CD14-positive monocyte (primary cell): ENCODE measurements around the gene ZNF513. TPM values are rescaled to one million over a fixed set of nuclear protein-coding genes. Genes with fewer than 3 reads are reported as not detected.

Experiments
- DNase-seq, 3 donors: peaks; one replicate each; pipeline ENCODE4 v3.0.0-alpha.2; 2011 to 2022
- H2AFZ ChIP-seq: 2 replicates; pipeline ENCODE4 v1.6.0; 2012; ENCODE audit warnings: mild to moderate bottlenecking, low read depth, low read length, inconsistent platforms; ENCODE audit not compliant: insufficient read depth, poor library complexity, severe bottlenecking
- H3K27ac ChIP-seq, 2 donors: 1 replicate in 1 of 2; 2 replicates in 1 of 2; pipeline ENCODE4 v1.5.1; 2012 to 2013; ENCODE audit warnings: low read length in 2 of 2, control low read depth in 1 of 2, inconsistent platforms in 1 of 2, low read depth in 1 of 2, mild to moderate bottlenecking in 1 of 2
- H3K27me3 ChIP-seq, 2 donors: one replicate each; pipeline versions ENCODE4 v1.6.0 to v1.6.1; 2011 to 2013; ENCODE audit warnings: low read length in 2 of 2; ENCODE audit not compliant: control insufficient read depth in 2 of 2, insufficient read depth in 2 of 2
- H3K36me3 ChIP-seq, 2 donors: replicated peaks in 1 of 2; 1 replicate in 1 of 2; 2 replicates in 1 of 2; pipeline versions ENCODE4 v1.5.1 to v1.6.1; 2012 to 2013; ENCODE audit warnings: low read length in 2 of 2, control low read depth in 1 of 2, inconsistent platforms in 1 of 2, mild to moderate bottlenecking in 1 of 2; ENCODE audit not compliant: insufficient read depth in 2 of 2, control insufficient read depth in 1 of 2
- H3K4me1 ChIP-seq, 2 donors: 1 replicate in 1 of 2; 2 replicates in 1 of 2; pipeline versions ENCODE4 v1.5.1 to v1.6.1; 2012 to 2013; ENCODE audit warnings: low read length in 2 of 2, control low read depth in 1 of 2, inconsistent platforms in 1 of 2, mild to moderate bottlenecking in 1 of 2, moderate library complexity in 1 of 2; ENCODE audit not compliant: insufficient read depth in 2 of 2, control insufficient read depth in 1 of 2
- H3K4me2 ChIP-seq: replicated peaks from 2 replicates; pipeline ENCODE3; 2012; ENCODE audit warnings: low read length, moderate library complexity, mild to moderate bottlenecking; ENCODE audit not compliant: poor library complexity, severe bottlenecking; ENCODE audit errors: extremely low read depth
- H3K4me3 ChIP-seq, 3 experiments: fragments of 200-600 bp in 1 of 3; sonication (generic) in 1 of 3; replicated peaks in 1 of 3; 1 replicate in 2 of 3; 2 replicates in 1 of 3; pipeline ENCODE4 v1.5.1; 2011 to 2013; ENCODE audit warnings: low read length in 3 of 3, mild to moderate bottlenecking in 3 of 3, control low read depth in 2 of 3, low read depth in 2 of 3, inconsistent platforms in 1 of 3, moderate library complexity in 1 of 3
- H3K79me2 ChIP-seq: 2 replicates; pipeline ENCODE4 v1.6.0; 2012; ENCODE audit warnings: mild to moderate bottlenecking, control low read depth, inconsistent platforms, low read length, moderate library complexity; ENCODE audit not compliant: insufficient read depth
- H3K9ac ChIP-seq: 2 replicates; pipeline ENCODE4 v1.6.0; 2017; ENCODE audit warnings: low read length, mild to moderate bottlenecking; ENCODE audit not compliant: insufficient read depth, poor library complexity, severe bottlenecking
- H3K9me3 ChIP-seq, 2 donors: replicated peaks in 1 of 2; 1 replicate in 1 of 2; 2 replicates in 1 of 2; pipeline versions ENCODE4 v1.5.1 to v1.6.1; 2012 to 2013; ENCODE audit warnings: low read length in 2 of 2, control low read depth in 1 of 2; ENCODE audit not compliant: control insufficient read depth in 1 of 2, insufficient read depth in 1 of 2
- H4K20me1 ChIP-seq: 2 replicates; pipeline ENCODE4 v1.6.0; 2012; ENCODE audit warnings: mild to moderate bottlenecking, low read length, control low read depth, moderate library complexity; ENCODE audit not compliant: insufficient read depth
- H3K27ac Mint-ChIP-seq, 7 donors: one replicate each; pipeline ENCODE4 v1.8.0; 2020; ENCODE audit warnings: mild to moderate bottlenecking in 7 of 7, mixed read lengths in 7 of 7, moderate library complexity in 6 of 7, inconsistent platforms in 2 of 7
- H3K27me3 Mint-ChIP-seq, 3 donors: one replicate each; pipeline ENCODE4 v1.8.0; 2021 to 2022; ENCODE audit warnings: low read depth in 3 of 3, mild to moderate bottlenecking in 3 of 3, mixed read lengths in 3 of 3, moderate library complexity in 3 of 3, inconsistent platforms in 1 of 3
- H3K36me3 Mint-ChIP-seq, 2 donors: one replicate each; pipeline ENCODE4 v1.8.0; 2020; ENCODE audit warnings: mixed read lengths in 2 of 2, inconsistent platforms in 1 of 2, mild to moderate bottlenecking in 1 of 2
- H3K4me1 Mint-ChIP-seq: one replicate; pipeline ENCODE4 v1.8.0; 2020; ENCODE audit warnings: mild to moderate bottlenecking, mixed read lengths
- H3K4me3 Mint-ChIP-seq, 2 donors: one replicate each; pipeline ENCODE4 v1.8.0; 2020; ENCODE audit warnings: mild to moderate bottlenecking in 2 of 2, mixed read lengths in 2 of 2, moderate library complexity in 1 of 2
- H3K9me3 Mint-ChIP-seq, 7 donors: one replicate each; pipeline ENCODE4 v1.8.0; 2020 to 2022; ENCODE audit warnings: mixed read lengths in 7 of 7, mild to moderate bottlenecking in 6 of 7, moderate library complexity in 6 of 7, inconsistent platforms in 2 of 7
- WGBS: methylation state at CpG from one replicate; pipeline ENCODE4 v1.1.5; 2013; ENCODE audit warnings: missing lambda C conversion rate; ENCODE audit not compliant: insufficient coverage; 5-methylcytosine and 5-hydroxymethylcytosine counted together
- intact Hi-C, 2 donors: fragments of 100-400 bp; cut with micrococcal nuclease; formaldehyde crosslinking; loops; one replicate each; pipeline versions ENCODE4 v1.15.0 to v1.15.1; 2023
- polyA plus RNA-seq, 3 donors: library from polyadenylated mRNA; depleted of rRNA in 1 of 3; unstranded in 2 of 3; stranded (reverse) in 1 of 3; fragments of 300-500 nt in 2 of 3; fragments of >200 nt in 1 of 3; fragmentation: Illumina TruSeq in 2 of 3; gene quantifications; 1 replicate in 2 of 3; 2 replicates in 1 of 3; pipeline ENCODE4 v1.2.3, GENCODE V29; 2012 to 2021
- TF ChIP-seq, protein P1 (sequence below): fragments of 200-600 bp; IDR thresholded peaks from one replicate; pipeline ENCODE4 v1.8.0; 2022; ENCODE audit warnings: antibody characterized with exemption, mild to moderate bottlenecking

Gene ZNF513
- polyA plus RNA-seq, 3 donors: 2.4 to 36.8 (median 2.6) TPM

DNA sequence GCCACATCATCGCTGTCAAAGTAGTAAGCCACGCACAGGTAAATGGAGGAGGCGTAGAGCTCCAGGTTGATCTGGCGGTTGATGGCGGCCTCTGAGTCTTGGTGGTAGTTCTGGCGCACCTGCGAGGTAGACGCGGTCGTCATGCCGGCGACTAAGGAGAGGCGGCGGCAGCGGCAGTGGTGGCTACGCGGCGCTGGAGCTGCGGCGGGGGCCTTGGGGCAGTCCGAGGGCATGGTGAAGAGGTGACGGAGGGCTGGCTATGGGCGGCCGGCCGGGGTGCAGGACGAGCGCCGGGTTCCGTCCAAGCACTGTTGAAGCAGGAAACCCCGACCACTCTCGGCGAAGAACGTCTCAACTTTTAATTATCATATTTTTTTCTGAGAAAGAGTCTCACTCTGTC, 12.7 kb upstream of the ZNF513 start:
- intact Hi-C loops: no loop called here

DNA sequence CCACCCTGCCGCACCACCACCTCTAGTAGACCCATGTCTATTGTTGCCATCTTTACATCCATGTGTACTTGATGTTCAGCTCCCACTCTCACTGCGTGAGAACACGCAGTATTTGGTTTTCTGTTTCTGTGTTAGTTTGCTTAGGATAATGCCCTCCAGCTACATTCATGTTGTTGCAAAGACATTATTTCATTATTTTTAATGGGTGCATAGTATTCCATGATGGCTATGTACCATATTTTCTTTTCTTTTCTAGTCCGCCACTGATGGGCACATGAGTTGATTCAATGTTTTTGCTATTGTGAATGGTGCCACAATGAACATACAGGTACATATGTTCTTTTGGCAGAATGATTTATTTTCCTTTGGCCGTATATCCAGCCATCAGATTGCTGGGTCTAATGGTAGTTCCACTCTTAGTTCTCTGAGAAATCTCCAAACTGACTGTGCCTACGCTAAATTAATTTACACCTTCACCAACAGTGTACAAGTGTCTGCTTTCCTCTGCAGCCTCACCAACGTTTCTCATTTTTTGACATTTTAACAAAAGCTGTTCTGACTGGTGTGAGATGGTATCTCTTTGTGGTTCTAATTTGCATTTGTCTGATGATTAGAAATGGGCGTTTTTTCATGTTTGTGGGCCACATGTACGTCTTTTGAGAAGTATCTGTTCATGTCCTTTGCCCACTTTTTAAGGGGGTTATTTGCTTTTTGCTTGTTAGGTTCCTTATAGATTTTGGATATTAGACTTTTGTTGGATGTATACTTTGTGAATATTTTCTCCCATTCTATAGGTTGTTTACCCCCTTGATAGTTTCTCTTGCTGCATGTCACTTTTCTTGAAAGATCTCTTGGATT, 10.5 kb upstream of the ZNF513 start:
- H3K4me1 ChIP-seq: no peaks in the 10 kb centered on the region
- H3K9ac ChIP-seq: no peak overlapping the region
- H3K27me3 ChIP-seq: no peaks in the 10 kb centered on the region
- H3K27ac Mint-ChIP-seq: peak overlapping the region in 2 of 7 donors; percentile 8 to 57
- H3K4me3 Mint-ChIP-seq: no peak overlapping the region
- peaks cover 9 to 39% of the 10 kb centered on the region in 2 donors for H3K36me3 ChIP-seq
- H2AFZ ChIP-seq: no peak overlapping the region
- TF ChIP-seq, protein P1, sequence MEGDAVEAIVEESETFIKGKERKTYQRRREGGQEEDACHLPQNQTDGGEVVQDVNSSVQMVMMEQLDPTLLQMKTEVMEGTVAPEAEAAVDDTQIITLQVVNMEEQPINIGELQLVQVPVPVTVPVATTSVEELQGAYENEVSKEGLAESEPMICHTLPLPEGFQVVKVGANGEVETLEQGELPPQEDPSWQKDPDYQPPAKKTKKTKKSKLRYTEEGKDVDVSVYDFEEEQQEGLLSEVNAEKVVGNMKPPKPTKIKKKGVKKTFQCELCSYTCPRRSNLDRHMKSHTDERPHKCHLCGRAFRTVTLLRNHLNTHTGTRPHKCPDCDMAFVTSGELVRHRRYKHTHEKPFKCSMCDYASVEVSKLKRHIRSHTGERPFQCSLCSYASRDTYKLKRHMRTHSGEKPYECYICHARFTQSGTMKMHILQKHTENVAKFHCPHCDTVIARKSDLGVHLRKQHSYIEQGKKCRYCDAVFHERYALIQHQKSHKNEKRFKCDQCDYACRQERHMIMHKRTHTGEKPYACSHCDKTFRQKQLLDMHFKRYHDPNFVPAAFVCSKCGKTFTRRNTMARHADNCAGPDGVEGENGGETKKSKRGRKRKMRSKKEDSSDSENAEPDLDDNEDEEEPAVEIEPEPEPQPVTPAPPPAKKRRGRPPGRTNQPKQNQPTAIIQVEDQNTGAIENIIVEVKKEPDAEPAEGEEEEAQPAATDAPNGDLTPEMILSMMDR: no peak
- peaks cover 24 to 51% of the 10 kb centered on the region in 2 donors for H3K36me3 Mint-ChIP-seq
- H3K27me3 Mint-ChIP-seq: no peaks in the 10 kb centered on the region
- intact Hi-C loops: no loop called here
- peaks cover 91% of the 10 kb centered on the region for H3K79me2 ChIP-seq
- H3K27ac ChIP-seq: no peak overlapping the region
- no peak overlapping the region for H3K4me3 ChIP-seq
- H3K9me3 ChIP-seq: no peaks in the 10 kb centered on the region
- no peaks in the 10 kb centered on the region for H3K4me1 Mint-ChIP-seq
- WGBS: 100% methylated on average over 1 of the region's 9 CpGs
- no peak for DNase-seq
- H4K20me1 ChIP-seq: peaks cover 8% of the 10 kb centered on the region
- H3K4me2 ChIP-seq: no peak overlapping the region
- no peaks in the 10 kb centered on the region for H3K9me3 Mint-ChIP-seq

More for the DNA sequence above, 12.7 kb upstream of the ZNF513 start:
- H4K20me1 ChIP-seq: peaks cover 26% of the 10 kb centered on the region
- Mint-ChIP-seq H3K27ac (peak overlapping the region in 1 of 7 donors; percentile 36), H3K4me1 (no peaks in the 10 kb centered on the region), H3K27me3 (no peaks in the 10 kb centered on the region), H3K36me3 (peaks cover 15 to 41% of the 10 kb centered on the region in 2 donors), H3K9me3 (no peaks in the 10 kb centered on the region), H3K4me3 (no peak overlapping the region)
- no peaks in the 10 kb centered on the region for H3K9me3 ChIP-seq
- no peak overlapping the region for H3K4me2 ChIP-seq
- H3K9ac ChIP-seq: no peak overlapping the region
- no peaks in the 10 kb centered on the region for H3K27me3 ChIP-seq
- H3K79me2 ChIP-seq: peaks cover 99% of the 10 kb centered on the region
- no peak overlapping the region for H3K4me3 ChIP-seq
- TF ChIP-seq, protein P1: no peak
- H3K4me1 ChIP-seq: no peaks in the 10 kb centered on the region
- 98% methylated on average over 25 of the region's 33 CpGs for WGBS
- H2AFZ ChIP-seq: no peak overlapping the region
- DNase-seq: no peak
- peaks cover 7 to 28% of the 10 kb centered on the region in 2 donors for H3K36me3 ChIP-seq
- no peak overlapping the region for H3K27ac ChIP-seq
